Kidney epithelial cell (primary cell): Measurements from ENCODE around the gene HPCAL1. TPM values are rescaled to one million over a fixed set of nuclear protein-coding genes. Genes with fewer than 3 reads are reported as not detected.
A peak's percentile ranks its signal among the peaks of the same experiment; 100 is the strongest.
"Not testable (repeated sequence)": the region's sequence is repeated elsewhere in the genome, so short reads cannot be mapped to it uniquely, and the experiment has no call there.

Experiments used
- DNase-seq: peaks from one replicate; pipeline ENCODE4 v3.0.0-alpha.2; 2010; ENCODE audit warnings: low read depth
- H3K27me3 ChIP-seq: 2 replicates; pipeline ENCODE4 v1.6.0; 2011; ENCODE audit warnings: low read length; ENCODE audit not compliant: control insufficient read depth, insufficient read depth
- H3K36me3 ChIP-seq: 2 replicates; pipeline ENCODE4 v1.5.1; 2011; ENCODE audit warnings: low read length; ENCODE audit not compliant: control insufficient read depth, insufficient read depth
- H3K4me3 ChIP-seq: 2 replicates; pipeline ENCODE4 v1.5.1; 2011; ENCODE audit warnings: low read depth, mild to moderate bottlenecking, control low read depth, low read length
- total RNA-seq: library from RNA; depleted of rRNA; stranded (reverse); fragments of >200 nt; gene quantifications from 2 replicates; pipeline ENCODE4 v1.2.3, GENCODE V29; 2015
- TF ChIP-seq, protein P1 (sequence below): IDR thresholded peaks from 2 replicates; pipeline ENCODE4 v1.5.1; 2011; ENCODE audit warnings: mild to moderate bottlenecking, moderate library complexity, low read length, control low read depth, inconsistent platforms; ENCODE audit not compliant: insufficient read depth, poor library complexity, severe bottlenecking

HPCAL1 gene
- total RNA-seq, 1 donor from 2014 or later, result 33.7 TPM

DNA sequence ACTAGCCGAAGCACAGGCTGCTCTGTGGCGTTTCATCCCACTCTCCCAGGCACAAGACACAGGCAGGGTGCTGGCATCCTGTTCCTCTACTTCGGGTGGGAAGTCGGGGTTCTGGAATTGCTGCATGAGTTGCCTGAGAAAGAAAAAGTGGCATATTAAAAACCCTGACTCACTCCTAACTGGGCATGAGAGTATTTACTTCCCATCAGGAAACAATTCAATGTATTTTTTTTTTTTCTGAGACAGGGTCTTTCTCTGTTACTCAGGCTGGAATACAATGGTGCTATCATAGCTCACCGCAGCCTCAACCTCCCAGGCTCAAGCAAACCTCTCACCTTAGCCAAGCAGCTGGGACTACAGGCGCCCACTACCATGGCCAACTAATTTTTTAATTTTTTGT is 138.0 kb downstream of the HPCAL1 start:
- no peak overlapping the region for H3K4me3 ChIP-seq
- peaks cover 4% of the 10 kb centered on the region for H3K36me3 ChIP-seq
- no peaks in the 10 kb centered on the region for H3K27me3 ChIP-seq
- TF ChIP-seq, protein P1, sequence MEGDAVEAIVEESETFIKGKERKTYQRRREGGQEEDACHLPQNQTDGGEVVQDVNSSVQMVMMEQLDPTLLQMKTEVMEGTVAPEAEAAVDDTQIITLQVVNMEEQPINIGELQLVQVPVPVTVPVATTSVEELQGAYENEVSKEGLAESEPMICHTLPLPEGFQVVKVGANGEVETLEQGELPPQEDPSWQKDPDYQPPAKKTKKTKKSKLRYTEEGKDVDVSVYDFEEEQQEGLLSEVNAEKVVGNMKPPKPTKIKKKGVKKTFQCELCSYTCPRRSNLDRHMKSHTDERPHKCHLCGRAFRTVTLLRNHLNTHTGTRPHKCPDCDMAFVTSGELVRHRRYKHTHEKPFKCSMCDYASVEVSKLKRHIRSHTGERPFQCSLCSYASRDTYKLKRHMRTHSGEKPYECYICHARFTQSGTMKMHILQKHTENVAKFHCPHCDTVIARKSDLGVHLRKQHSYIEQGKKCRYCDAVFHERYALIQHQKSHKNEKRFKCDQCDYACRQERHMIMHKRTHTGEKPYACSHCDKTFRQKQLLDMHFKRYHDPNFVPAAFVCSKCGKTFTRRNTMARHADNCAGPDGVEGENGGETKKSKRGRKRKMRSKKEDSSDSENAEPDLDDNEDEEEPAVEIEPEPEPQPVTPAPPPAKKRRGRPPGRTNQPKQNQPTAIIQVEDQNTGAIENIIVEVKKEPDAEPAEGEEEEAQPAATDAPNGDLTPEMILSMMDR, result no peak
- no peak for DNase-seq

DNA sequence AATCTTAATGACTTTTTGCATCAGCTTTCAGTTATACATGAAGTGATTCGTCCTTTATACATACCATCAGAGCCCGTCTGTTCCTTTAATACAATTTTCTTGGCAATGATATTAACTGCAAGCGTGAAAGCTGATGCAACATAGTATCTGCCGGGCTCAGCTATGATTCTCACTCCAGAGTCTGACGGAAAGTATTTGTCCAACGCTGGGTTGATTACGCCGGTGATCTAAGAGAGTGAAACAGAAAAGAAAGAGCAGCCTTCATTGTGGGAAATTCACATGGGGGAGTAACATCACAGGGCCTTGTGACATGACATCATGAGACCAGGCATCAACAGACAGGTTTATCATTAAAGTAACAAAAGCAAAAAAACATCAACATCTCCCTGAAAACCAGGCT is 139.2 kb downstream of the HPCAL1 start:
- Histone ChIP-seq H3K36me3 (peaks cover 4% of the 10 kb centered on the region), H3K4me3 (no peak overlapping the region), H3K27me3 (no peaks in the 10 kb centered on the region)
- TF ChIP-seq, protein P1, result no peak
- no peak for DNase-seq

DNA sequence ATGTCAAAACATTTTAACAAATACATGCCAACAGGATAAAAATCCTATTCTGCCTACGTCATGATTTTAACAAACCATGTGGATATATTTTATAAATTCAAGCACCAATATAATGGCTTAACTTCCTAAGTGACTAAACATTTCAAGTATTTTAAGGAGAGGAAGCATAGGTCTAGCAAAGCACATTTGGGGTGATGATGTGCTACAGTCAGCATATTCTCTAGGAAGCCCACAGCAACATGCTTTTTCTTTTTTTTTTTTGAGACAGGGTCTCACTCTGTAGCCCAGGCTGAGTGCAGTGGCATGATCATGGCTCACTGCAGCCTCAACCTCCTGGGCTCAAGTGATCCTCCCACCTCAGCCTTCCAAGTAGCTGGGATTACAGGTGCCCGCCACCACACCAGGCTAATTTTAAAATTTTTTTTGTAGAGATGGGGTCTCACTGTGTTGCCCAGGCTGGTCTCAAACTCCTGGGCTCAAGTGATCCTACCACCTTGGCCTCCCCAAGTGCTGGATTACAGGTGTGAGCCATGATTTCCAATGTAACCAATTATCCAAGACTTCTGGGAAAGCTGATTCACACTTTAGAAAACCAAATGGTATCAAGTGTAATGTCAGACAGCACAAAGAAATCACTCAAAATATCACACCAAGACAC is 139.9 kb downstream of the HPCAL1 start:
- not testable (repeated sequence) for H3K36me3 ChIP-seq

DNA sequence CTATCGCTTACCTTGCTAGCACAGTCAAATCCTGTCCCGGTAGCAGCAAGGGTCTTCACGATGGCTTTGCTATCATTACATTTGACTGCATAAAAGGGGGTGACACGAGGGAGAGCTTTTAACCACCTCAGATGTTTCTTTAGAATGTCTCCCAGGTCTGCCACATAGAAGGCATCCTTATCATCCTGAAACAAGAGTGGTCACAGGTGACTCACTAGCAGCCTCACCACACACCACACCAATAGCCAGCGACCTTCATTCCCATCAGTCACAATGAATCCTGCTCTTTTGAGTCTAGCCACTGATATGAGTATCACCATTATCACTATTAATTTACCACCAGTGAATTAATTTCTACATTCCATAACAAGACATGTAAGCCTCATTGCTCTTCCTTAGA is 141.8 kb downstream of the HPCAL1 start:
- no peaks in the 10 kb centered on the region for H3K27me3 ChIP-seq
- H3K4me3 ChIP-seq, result no peak overlapping the region
- peaks cover 2% of the 10 kb centered on the region for H3K36me3 ChIP-seq
- TF ChIP-seq, protein P1, result no peak
- no peak for DNase-seq

More for the DNA sequence above, 139.9 kb downstream of the HPCAL1 start:
- not testable (repeated sequence) for DNase-seq, H3K4me3 ChIP-seq, H3K27me3 ChIP-seq

DNA sequence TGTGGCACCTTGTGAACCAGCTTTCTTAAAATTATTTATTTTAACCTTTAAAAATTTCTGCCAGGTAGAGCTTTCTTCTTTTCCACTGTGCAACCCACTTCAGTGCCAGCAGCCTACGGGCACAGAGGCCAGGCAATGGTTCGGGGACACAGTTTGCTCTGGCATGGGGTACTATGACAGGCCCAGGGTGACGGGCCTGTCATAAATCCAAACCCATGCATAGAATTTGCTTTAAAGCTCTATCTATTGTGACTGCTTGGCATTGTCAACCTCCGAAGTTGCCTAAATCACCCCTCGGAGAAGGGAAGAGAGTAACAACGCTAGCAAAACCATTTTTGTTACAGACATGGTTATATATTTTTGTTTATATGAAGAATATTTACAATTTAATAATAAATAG is 143.9 kb downstream of the HPCAL1 start:
- TF ChIP-seq, protein P1, result no peak
- no peaks in the 10 kb centered on the region for H3K36me3 ChIP-seq
- no peak for DNase-seq
- no peaks in the 10 kb centered on the region for H3K27me3 ChIP-seq
- peak overlapping the region; percentile 79 for H3K4me3 ChIP-seq

DNA sequence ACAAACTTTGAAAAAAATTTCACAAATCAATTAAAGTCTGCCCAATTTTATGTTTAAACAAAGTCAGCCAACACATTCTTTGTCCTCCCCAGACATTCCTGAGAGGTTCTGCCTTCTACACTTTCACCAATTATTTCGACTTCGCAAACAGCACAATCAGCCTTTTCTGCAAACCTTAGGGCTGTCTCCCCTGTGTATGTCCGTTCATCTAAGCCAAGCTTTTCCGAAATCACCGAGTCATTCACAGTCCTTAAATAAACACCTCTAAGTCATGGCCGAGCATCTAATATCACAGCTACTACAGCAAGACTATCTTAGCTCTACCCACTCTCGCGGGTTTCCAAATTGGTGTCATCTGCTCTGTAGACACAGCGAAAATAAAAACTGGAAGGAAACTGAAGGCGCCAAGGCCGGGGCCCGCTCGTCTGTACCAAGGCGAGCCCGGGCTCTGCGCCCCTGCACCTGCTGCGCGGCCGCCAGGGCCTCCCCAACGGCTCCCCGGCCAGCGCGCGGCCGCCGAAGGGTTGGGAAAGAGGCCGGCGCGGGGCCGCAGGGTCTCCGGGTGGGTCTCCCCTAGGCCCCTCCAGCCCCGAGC is 144.7 kb downstream of the HPCAL1 start:
- H3K27me3 ChIP-seq, result no peaks in the 10 kb centered on the region
- peak overlapping the region; percentile 79 for H3K4me3 ChIP-seq
- no peak for DNase-seq
- H3K36me3 ChIP-seq, result no peaks in the 10 kb centered on the region
- TF ChIP-seq, protein P1, result no peak
